CMK (cell line): Measurements from ENCODE around the gene PKHD1.

Experiments
- DNase-seq: peaks from one replicate; pipeline ENCODE4 v3.0.0-alpha.2; 2010; ENCODE audit warnings: low read depth

The PKHD1 gene

DNA sequence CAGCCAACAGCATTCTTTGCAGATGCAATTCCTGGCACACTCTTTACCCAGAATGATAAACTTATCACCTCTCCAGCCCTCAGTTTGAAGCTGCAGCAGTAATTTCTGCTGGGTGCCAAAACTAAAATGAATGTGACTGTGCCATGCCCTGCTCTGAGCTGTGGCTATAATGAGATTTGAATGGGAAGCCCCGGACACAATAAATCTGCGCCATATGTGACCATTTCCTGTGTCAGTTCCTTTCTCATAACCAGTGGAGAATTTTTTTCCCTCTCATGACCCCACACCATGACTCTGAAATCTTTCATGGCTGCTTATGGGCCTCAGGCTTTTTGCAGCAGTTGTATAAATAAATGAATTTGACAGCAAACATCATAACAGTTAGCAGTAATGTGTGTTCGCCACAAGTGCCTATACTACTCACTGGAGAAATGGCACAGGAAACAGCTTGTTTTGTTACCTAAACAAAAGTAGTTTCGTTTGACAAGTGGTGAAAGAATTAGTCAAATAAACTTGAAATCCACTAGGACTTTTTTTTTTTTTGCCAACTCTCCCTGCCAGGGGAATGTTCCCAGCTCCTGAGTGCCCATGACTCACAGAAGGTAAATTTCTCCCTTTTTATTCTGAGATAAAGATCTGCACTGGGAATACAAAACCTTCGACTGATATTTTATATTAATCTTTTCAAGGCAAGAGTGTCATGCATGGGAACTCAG is 408.4 kb downstream of the PKHD1 start:
- no peak for DNase-seq

DNA sequence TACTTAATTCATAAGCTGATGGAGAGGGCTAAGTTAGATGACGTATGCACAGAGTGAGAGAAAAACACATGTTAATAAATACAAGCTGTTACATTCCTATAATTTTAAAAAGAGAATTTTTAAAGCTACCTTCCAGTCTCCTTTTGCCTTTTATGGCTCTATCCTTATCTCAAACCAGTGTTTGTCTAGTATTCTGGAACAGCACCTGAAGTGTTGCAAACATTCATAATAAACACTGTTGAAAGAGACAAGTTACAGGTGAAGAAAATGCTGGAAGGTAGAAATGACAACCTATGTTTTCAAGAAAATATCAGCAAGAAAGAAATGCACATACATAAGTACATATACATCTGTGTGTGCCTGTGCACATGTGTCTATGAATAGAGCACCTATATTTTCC is 409.1 kb downstream of the PKHD1 start:
- no peak for DNase-seq

DNA sequence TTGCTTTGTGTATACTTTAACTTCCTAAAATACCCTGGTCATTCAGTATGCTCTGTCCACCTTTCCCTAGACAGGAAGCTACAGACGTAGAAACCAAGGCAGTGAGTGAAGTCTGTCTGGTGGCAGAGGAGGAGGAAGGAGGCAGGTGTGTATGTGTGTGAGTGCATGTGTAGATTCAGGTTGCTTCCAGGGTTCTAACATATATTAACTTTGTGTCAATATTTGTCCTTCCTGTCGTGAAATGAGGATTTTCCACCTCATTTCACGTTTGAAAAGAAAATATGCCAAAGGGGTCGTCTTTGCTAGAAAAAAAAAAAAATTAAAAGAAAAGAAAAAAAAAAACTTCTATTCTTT is 411.5 kb downstream of the PKHD1 start:
- no peak for DNase-seq

GRCh38 chr6:51675020-51675921 is 412.1 kb downstream of the PKHD1 start:
- DNase-seq = no peak

- no peak for DNase-seq
Observed at GRCh38 chr6:51663525-51663924, 423.9 kb downstream of the PKHD1 start.

GRCh38 chr6:51660767-51661166 is 426.6 kb downstream of the PKHD1 start:
- no peak for DNase-seq

GRCh38 chr6:51657491-51657890 is 429.9 kb downstream of the PKHD1 start:
- no peak for DNase-seq

- DNase-seq = no peak
Observed at GRCh38 chr6:51655517-51655916, 431.9 kb downstream of the PKHD1 start.

GRCh38 chr6:51654647-51655046 is 432.8 kb downstream of the PKHD1 start:
- no peak for DNase-seq

GRCh38 chr6:51651132-51651817 is 436.1 kb downstream of the PKHD1 start:
- no peak for DNase-seq

DNA sequence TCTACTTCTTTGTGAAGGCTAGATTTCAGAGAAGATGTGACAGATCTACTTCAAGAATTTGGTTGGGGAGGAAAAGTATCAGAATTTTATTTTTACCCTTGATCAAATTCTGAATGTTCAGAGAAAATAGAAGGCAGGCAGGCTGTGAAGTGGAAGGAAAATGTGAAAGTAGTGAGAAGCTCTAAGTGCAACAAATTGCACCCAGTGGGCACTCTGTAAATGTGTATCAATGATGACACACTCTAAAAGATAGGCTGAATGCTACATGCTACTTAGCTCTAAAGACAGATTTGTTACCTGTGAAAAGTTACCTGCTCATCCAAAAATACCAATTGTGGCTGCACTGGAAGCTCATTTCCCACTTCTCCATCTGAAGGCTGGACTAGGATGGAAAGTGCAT is 438.6 kb downstream of the PKHD1 start:
- DNase-seq = no peak

DNA sequence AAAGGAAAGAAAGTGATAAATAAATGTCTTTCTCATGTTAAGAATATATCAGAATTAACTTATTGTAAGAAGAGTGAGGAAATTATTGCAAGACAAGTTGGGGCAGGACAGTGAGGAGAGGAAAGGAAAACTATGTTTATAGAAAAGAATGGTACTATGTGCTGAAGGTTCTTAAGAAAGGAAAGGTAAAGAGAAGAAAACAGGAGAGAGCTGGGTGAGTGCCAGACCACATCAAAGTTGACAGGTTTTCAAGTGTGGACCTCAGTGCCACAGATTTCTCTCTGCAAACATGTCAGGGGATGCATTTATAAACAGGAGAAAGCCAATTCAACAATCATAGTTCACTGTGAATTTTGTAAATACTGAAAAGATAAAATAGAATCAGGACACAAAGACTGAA is 439.2 kb downstream of the PKHD1 start:
- DNase-seq = no peak

GRCh38 chr6:51644426-51644825 is 443.0 kb downstream of the PKHD1 start:
- DNase-seq = no peak

GRCh38 chr6:51640021-51640420 is 447.4 kb downstream of the PKHD1 start:
- DNase-seq = no peak

GRCh38 chr6:51633424-51633823 is 454.0 kb downstream of the PKHD1 start:
- DNase-seq = no peak

GRCh38 chr6:51630011-51630410 is 457.4 kb downstream of the PKHD1 start:
- no peak for DNase-seq

GRCh38 chr6:51626391-51626790 is 461.0 kb downstream of the PKHD1 start:
- DNase-seq = no peak

- DNase-seq = no peak
Observed at GRCh38 chr6:51625566-51625965, 461.8 kb downstream of the PKHD1 start.

GRCh38 chr6:51620971-51621370 is 466.4 kb downstream of the PKHD1 start:
- DNase-seq = no peak

DNA sequence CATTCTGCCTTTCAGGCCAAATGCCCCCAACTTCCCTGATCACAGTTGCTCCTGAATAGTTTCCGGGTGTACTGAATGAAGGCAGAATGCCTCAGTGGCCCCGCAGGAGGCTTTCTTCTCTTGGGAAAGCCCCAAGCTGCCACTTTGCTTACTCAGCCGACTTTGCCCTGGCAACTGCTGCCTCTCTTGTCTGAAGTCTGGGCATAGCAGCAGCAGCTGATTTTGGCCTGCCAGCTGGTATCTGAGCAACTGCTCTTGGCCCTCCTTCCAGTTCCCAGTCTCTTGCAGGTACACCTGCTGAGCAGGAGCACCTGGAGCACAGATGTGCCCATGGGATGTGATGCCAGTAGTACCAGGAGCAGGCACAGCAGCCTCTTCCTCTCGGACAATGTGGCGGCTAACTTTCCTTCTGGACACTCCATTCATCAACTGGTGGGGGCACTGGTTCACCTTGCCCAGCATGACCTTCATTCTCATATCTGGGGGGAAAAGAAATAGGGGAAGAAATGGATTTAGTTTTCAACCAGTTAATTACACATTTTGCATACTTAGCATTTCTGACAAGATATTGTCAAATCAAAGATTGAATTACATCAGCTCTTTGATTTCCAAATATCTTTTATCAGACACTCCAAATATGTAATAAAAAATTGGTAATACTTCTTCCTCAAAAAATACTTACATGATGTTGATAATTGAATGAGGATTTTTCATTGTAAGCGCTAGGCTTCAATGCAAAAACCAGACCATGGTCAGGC is 468.2 kb downstream of the PKHD1 start:
- DNase-seq = no peak

- DNase-seq = no peak
Observed at GRCh38 chr6:51618563-51618962, 468.9 kb downstream of the PKHD1 start.

DNA sequence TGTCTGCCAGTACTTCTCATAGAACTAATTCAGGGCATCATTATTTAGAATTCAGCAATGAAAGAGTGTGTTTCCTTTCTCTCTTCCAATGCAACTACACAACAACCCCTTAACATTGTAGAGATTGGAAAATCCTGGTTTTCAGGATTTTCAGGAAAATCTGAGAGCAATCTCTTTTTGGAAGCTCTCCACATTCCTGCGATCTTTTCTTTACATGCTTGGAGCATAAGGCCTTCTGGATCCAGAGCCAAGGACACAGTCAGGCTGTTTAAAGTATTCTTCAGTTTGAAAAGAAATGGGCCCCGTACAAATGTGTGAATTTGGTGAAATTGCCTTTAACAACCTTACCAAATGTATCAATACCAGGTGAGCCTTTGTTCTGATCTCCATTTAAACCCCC is 469.7 kb downstream of the PKHD1 start:
- no peak for DNase-seq
